WTC11 (cell line): ENCODE measurements around the gene ZNF740. TPM values are rescaled to one million over a fixed set of nuclear protein-coding genes. Genes with fewer than 3 reads are reported as not detected.

Source experiments
- CBFB ChIP-seq: sonication (generic); formaldehyde crosslinking; IDR thresholded peaks from 2 replicates; pipeline ENCODE4 v1.8.1; 2022; ENCODE audit warnings: mild to moderate bottlenecking, low read depth, missing genetic modification reagents
- E2F4 ChIP-seq: sonication (generic); formaldehyde crosslinking; IDR thresholded peaks from 2 replicates; pipeline ENCODE4 v1.8.1; 2022; ENCODE audit warnings: low read depth, mild to moderate bottlenecking, moderate library complexity, missing genetic modification reagents, borderline replicate concordance
- FOXK1 ChIP-seq: sonication (generic); formaldehyde crosslinking; IDR thresholded peaks from 2 replicates; pipeline ENCODE4 v1.8.0; 2022; ENCODE audit warnings: mild to moderate bottlenecking, moderate library complexity, missing genetic modification reagents
- FOXP4 ChIP-seq: sonication (generic); formaldehyde crosslinking; IDR thresholded peaks from 2 replicates; pipeline ENCODE4 v1.8.0; 2022; ENCODE audit warnings: mild to moderate bottlenecking, missing genetic modification reagents
- GTF2I ChIP-seq: fragments of 250-450 bp; sonication (Bioruptor Pico); conservative IDR thresholded peaks from 2 replicates; pipeline ENCODE4 v1.4.0; 2021; ENCODE audit warnings: mild to moderate bottlenecking
- IRF2 ChIP-seq: sonication (generic); formaldehyde crosslinking; IDR thresholded peaks from 2 replicates; pipeline ENCODE4 v1.8.0; 2022; ENCODE audit warnings: low read depth, missing genetic modification reagents, borderline replicate concordance
- JAZF1 ChIP-seq: fragments of 250-450 bp; sonication (Bioruptor Pico); IDR thresholded peaks from 2 replicates; pipeline ENCODE4 v1.9.0; 2021; ENCODE audit warnings: moderate library complexity, mild to moderate bottlenecking, inconsistent platforms
- MYBL2 ChIP-seq: sonication (generic); formaldehyde crosslinking; IDR thresholded peaks from 2 replicates; pipeline ENCODE4 v1.8.1; 2023; ENCODE audit warnings: mild to moderate bottlenecking, moderate library complexity, missing genetic modification reagents
- NFE2L1 ChIP-seq: sonication (generic); formaldehyde crosslinking; IDR thresholded peaks from 2 replicates; pipeline ENCODE4 v1.8.1; 2023; ENCODE audit warnings: missing genetic modification reagents
- NR3C1 ChIP-seq: sonication (generic); formaldehyde crosslinking; conservative IDR thresholded peaks from 2 replicates; pipeline ENCODE4 v1.8.1; 2023; ENCODE audit warnings: low read depth, mild to moderate bottlenecking, missing genetic modification reagents
- PRRX2 ChIP-seq: fragments of 250-450 bp; sonication (Bioruptor Pico); IDR thresholded peaks from 2 replicates; pipeline ENCODE4 v1.8.0; 2021; ENCODE audit warnings: mild to moderate bottlenecking
- SMAD3 ChIP-seq: sonication (generic); formaldehyde crosslinking; IDR thresholded peaks from 2 replicates; pipeline ENCODE4 v1.8.0; 2022; ENCODE audit warnings: missing genetic modification reagents, mild to moderate bottlenecking, borderline replicate concordance
- STAT6 ChIP-seq: sonication (generic); formaldehyde crosslinking; conservative IDR thresholded peaks from 2 replicates; pipeline ENCODE4 v1.8.1; 2023; ENCODE audit warnings: mild to moderate bottlenecking, low read depth, missing genetic modification reagents, moderate library complexity
- ZBTB21 ChIP-seq: sonication (generic); formaldehyde crosslinking; IDR thresholded peaks from 2 replicates; pipeline ENCODE4 v1.8.1; 2023; ENCODE audit warnings: mild to moderate bottlenecking, missing genetic modification reagents, borderline replicate concordance
- ZBTB43 ChIP-seq: sonication (generic); formaldehyde crosslinking; IDR thresholded peaks from 2 replicates; pipeline ENCODE4 v1.8.1; 2023; ENCODE audit warnings: mild to moderate bottlenecking, missing genetic modification reagents
- ZNF138 ChIP-seq: sonication (generic); formaldehyde crosslinking; conservative IDR thresholded peaks from 2 replicates; pipeline ENCODE4 v1.8.1; 2022; ENCODE audit warnings: mild to moderate bottlenecking, moderate library complexity, missing genetic modification reagents
- ZNF263 ChIP-seq: sonication (generic); formaldehyde crosslinking; IDR thresholded peaks from 2 replicates; pipeline ENCODE4 v1.8.1; 2022; ENCODE audit warnings: low read depth, mild to moderate bottlenecking, moderate library complexity, missing genetic modification reagents
- ZNF416 ChIP-seq: fragments of 250-450 bp; sonication (Bioruptor Pico); IDR thresholded peaks from 2 replicates; pipeline ENCODE4 v1.9.0; 2021; ENCODE audit warnings: mild to moderate bottlenecking, inconsistent platforms
- ZNF425 ChIP-seq: fragments of 250-450 bp; sonication (Bioruptor Pico); conservative IDR thresholded peaks from 2 replicates; pipeline ENCODE4 v1.9.0; 2021; ENCODE audit warnings: mild to moderate bottlenecking
- ZNF532 ChIP-seq: fragments of 250-450 bp; sonication (Bioruptor Pico); IDR thresholded peaks from 2 replicates; pipeline ENCODE4 v1.9.0; 2021; ENCODE audit warnings: mild to moderate bottlenecking, borderline replicate concordance
- total RNA-seq: library from RNA; stranded (reverse); gene quantifications from 3 replicates; pipeline ENCODE4 v1.2.3, GENCODE V29; 2021
- TF ChIP-seq, protein P1 (sequence below): fragments of 250-450 bp; sonication (Bioruptor Pico); IDR thresholded peaks from 2 replicates; pipeline ENCODE4 v1.9.0; 2021; ENCODE audit warnings: moderate library complexity, mild to moderate bottlenecking, inconsistent platforms, borderline replicate concordance
- TF ChIP-seq, protein P2 (sequence below): sonication (generic); formaldehyde crosslinking; IDR thresholded peaks from 2 replicates; pipeline ENCODE4 v1.8.1; 2022; ENCODE audit warnings: mild to moderate bottlenecking, missing genetic modification reagents, moderate library complexity, borderline replicate concordance

Gene ZNF740
- total RNA-seq, 1 experiment from 2014 or later: 26.6 TPM

GRCh38 chr12:53217051-53217930, 36.8 kb downstream of the ZNF740 start (continued):
- TF ChIP-seq, protein P1, sequence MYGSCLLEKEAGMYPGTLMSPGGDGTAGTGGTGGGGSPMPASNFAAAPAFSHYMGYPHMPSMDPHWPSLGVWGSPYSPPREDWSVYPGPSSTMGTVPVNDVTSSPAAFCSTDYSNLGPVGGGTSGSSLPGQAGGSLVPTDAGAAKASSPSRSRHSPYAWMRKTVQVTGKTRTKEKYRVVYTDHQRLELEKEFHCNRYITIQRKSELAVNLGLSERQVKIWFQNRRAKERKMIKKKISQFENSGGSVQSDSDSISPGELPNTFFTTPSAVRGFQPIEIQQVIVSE (CRISPR knock-in tag): no peak
- TF ChIP-seq NR3C1 (CRISPR knock-in tag): no peak
- no peak for TF ChIP-seq ZNF138
- 0 out of 2 replicates have a peak, but pooled peaks have one; percentile 57 for TF ChIP-seq NFE2L1
- no peak for TF ChIP-seq MYBL2 (CRISPR knock-in tag)
- TF ChIP-seq ZNF416 (CRISPR knock-in tag): no peak
- TF ChIP-seq, protein P2, sequence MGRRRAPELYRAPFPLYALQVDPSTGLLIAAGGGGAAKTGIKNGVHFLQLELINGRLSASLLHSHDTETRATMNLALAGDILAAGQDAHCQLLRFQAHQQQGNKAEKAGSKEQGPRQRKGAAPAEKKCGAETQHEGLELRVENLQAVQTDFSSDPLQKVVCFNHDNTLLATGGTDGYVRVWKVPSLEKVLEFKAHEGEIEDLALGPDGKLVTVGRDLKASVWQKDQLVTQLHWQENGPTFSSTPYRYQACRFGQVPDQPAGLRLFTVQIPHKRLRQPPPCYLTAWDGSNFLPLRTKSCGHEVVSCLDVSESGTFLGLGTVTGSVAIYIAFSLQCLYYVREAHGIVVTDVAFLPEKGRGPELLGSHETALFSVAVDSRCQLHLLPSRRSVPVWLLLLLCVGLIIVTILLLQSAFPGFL: no peak
- TF ChIP-seq GTF2I (CRISPR knock-in tag): no peak
- TF ChIP-seq ZNF532 (CRISPR knock-in tag): no peak
- TF ChIP-seq STAT6 (CRISPR knock-in tag): no peak
- TF ChIP-seq PRRX2 (CRISPR knock-in tag): no peak
- TF ChIP-seq E2F4: no peak
- no peak for TF ChIP-seq FOXK1 (CRISPR knock-in tag)
- peak; percentile 75; the same call in 1 of the 2 replicates for TF ChIP-seq ZBTB43 (CRISPR knock-in tag)
- no peak for TF ChIP-seq FOXP4 (CRISPR knock-in tag)
- no peak for TF ChIP-seq JAZF1 (CRISPR knock-in tag)
- TF ChIP-seq ZNF263: no peak
- TF ChIP-seq ZNF425 (CRISPR knock-in tag): no peak
- TF ChIP-seq ZBTB21 (CRISPR knock-in tag): no peak
- TF ChIP-seq CBFB (CRISPR knock-in tag): no peak
- no peak for TF ChIP-seq SMAD3 (CRISPR knock-in tag)
- no peak for TF ChIP-seq IRF2
